Epidermal melanocyte (primary cell): ENCODE results near the gene ENTPD6.

Experiments
- DNase-seq: peaks from one replicate; pipeline ENCODE4 v3.0.0; 2011; ENCODE audit warnings: low spot score; ENCODE audit not compliant: insufficient read length

The ENTPD6 gene

GRCh38 chr20:25275813-25276532, 80.5 kb downstream of the ENTPD6 start:
- DNase-seq: no peak
